Stimulated activated CD8-positive, alpha-beta memory T cell treated with anti-CD3 and anti-CD28 coated beads, Interleukin-4, amount 100 ng/mL, for 1 hour (primary cell): ENCODE measurements around the gene CCDC146.
"Not testable (repeated sequence)": the region's sequence is repeated elsewhere in the genome, so short reads cannot be mapped to it uniquely, and the experiment has no call there.

ENCODE experiments used
- DNase-seq, 2 donors: peaks; one replicate each; pipeline ENCODE4 v3.0.0-alpha.2; 2020; ENCODE audit warnings: low read depth in 2 of 2, low spot score in 1 of 2

Gene CCDC146

GRCh38 chr7:77199013-77199966 lies 76.9 kb downstream of the CCDC146 start, which contains the start of gene FGL2:
FGL2 (minus strand) TSS chr7:77199819; CDS start chr7:77199793, 26 bp downstream.
- DNase-seq, result peak in 1 of 2 donors; percentile 2

GRCh38 chr7:77200542-77200941 lies 78.1 kb downstream of the CCDC146 start:
- DNase-seq, result no peak

- DNase-seq, result no peak
These were observed 80.1 kb downstream of the CCDC146 start for GRCh38 chr7:77202481-77202976.

- DNase-seq, result no peak
These were observed 83.3 kb downstream of the CCDC146 start for GRCh38 chr7:77205706-77206105.

GRCh38 chr7:77208416-77208815 lies 86.0 kb downstream of the CCDC146 start:
- no peak for DNase-seq

- no peak for DNase-seq
These were observed 87.2 kb downstream of the CCDC146 start for GRCh38 chr7:77209479-77210139.

GRCh38 chr7:77216181-77216845 lies 93.9 kb downstream of the CCDC146 start:
- DNase-seq, result no peak

GRCh38 chr7:77217474-77218185 lies 95.2 kb downstream of the CCDC146 start:
- DNase-seq, result no peak

- not testable (repeated sequence) for DNase-seq
These were observed 97.4 kb downstream of the CCDC146 start for GRCh38 chr7:77219701-77220331.

GRCh38 chr7:77222065-77222464 lies 99.7 kb downstream of the CCDC146 start:
- no peak for DNase-seq

GRCh38 chr7:77222819-77223218 lies 100.4 kb downstream of the CCDC146 start:
- DNase-seq, result no peak

- DNase-seq, result no peak
These were observed 100.8 kb downstream of the CCDC146 start for GRCh38 chr7:77223261-77223660.

GRCh38 chr7:77226357-77226839 lies 104.0 kb downstream of the CCDC146 start:
- DNase-seq, result no peak

GRCh38 chr7:77228795-77229194 lies 106.4 kb downstream of the CCDC146 start:
- DNase-seq, result not testable (repeated sequence)

- DNase-seq, result no peak
These were observed 110.1 kb downstream of the CCDC146 start for GRCh38 chr7:77232467-77232866.

- DNase-seq, result no peak
These were observed 112.9 kb downstream of the CCDC146 start for GRCh38 chr7:77235276-77235675.

- DNase-seq, result no peak
These were observed 116.3 kb downstream of the CCDC146 start for GRCh38 chr7:77238703-77239136.

GRCh38 chr7:77239471-77239870 lies 117.1 kb downstream of the CCDC146 start:
- no peak for DNase-seq

GRCh38 chr7:77242068-77242467 lies 119.7 kb downstream of the CCDC146 start:
- no peak for DNase-seq

GRCh38 chr7:77242554-77242953 lies 120.1 kb downstream of the CCDC146 start:
- no peak for DNase-seq
